ENCODE data around the gene FFAR3. TPM values are rescaled to one million over a fixed set of nuclear protein-coding genes. Genes with fewer than 3 reads are reported as not detected.

The FFAR3 gene
- total and polyA plus RNA-seq, 9 donors, result 0.12 to 0.43 (median 0.18) TPM; not detected in 4

- no peaks in the 10 kb centered on the region for H3K4me1 ChIP-seq (ENCODE audit: insufficient read depth)
- DNase-seq, result peak in 3 of 5 donors; percentile 14 to 41 (median 39)
- TF ChIP-seq CTCF (IDR thresholded peaks at IDR 0.05) (no peak), POLR2A (IDR thresholded peaks at IDR 0.05) (no peak), EP300 (IDR thresholded peaks at IDR 0.05) (no peak)
- WGBS, 3 donors, result 50 to 58% (median 54%) methylated on average over 11 of the region's 11 CpGs
- H3K36me3 ChIP-seq, result no peaks in the 10 kb centered on the region
- H3K9me3 ChIP-seq, result no peaks in the 10 kb centered on the region
- intact Hi-C loops (cut with DNase I), result no loop called here
- H3K27ac ChIP-seq, result no peak overlapping the region
- H3K4me3 ChIP-seq, result no peak overlapping the region
- H3K27me3 ChIP-seq, result no peaks in the 10 kb centered on the region
Observed at GRCh38 chr19:35404879-35405622, 46.8 kb downstream of the FFAR3 start.

- Histone ChIP-seq H3K27ac (no peak overlapping the region), H3K9me3 (no peaks in the 10 kb centered on the region), H3K36me3 (no peaks in the 10 kb centered on the region), H3K27me3 (no peaks in the 10 kb centered on the region), H3K4me1 (ENCODE audit: insufficient read depth) (no peaks in the 10 kb centered on the region), H3K4me3 (no peak overlapping the region)
- intact Hi-C loops (cut with DNase I), result no loop called here
- no peak for TF ChIP-seq CTCF (IDR thresholded peaks at IDR 0.05)
- 61 to 85% (median 66%) methylated on average over 6 of the region's 6 CpGs for WGBS, 3 donors
- DNase-seq, result no peak
Observed at GRCh38 chr19:35407619-35408018, 49.4 kb downstream of the FFAR3 start.

GRCh38 chr19:35408284-35409171, 50.3 kb downstream of the FFAR3 start:
- intact Hi-C loops (cut with DNase I), result no loop called here
- 88 to 92% (median 90%) methylated on average over 13 of the region's 13 CpGs for WGBS, 3 donors
- Histone ChIP-seq H3K27me3 (no peaks in the 10 kb centered on the region), H3K4me1 (ENCODE audit: insufficient read depth) (no peaks in the 10 kb centered on the region), H3K9me3 (no peaks in the 10 kb centered on the region), H3K27ac (no peak overlapping the region), H3K4me3 (no peak overlapping the region), H3K36me3 (no peaks in the 10 kb centered on the region)
- TF ChIP-seq POLR2A (IDR thresholded peaks at IDR 0.05) (no peak), EP300 (IDR thresholded peaks at IDR 0.05) (no peak), CTCF (IDR thresholded peaks at IDR 0.05) (no peak)
- no peak for DNase-seq

GRCh38 chr19:35409191-35409590, 50.9 kb downstream of the FFAR3 start:
- no peaks in the 10 kb centered on the region for H3K9me3 ChIP-seq
- TF ChIP-seq CTCF (IDR thresholded peaks at IDR 0.05) (no peak), POLR2A (IDR thresholded peaks at IDR 0.05) (no peak), EP300 (IDR thresholded peaks at IDR 0.05) (no peak)
- no peaks in the 10 kb centered on the region for H3K36me3 ChIP-seq
- WGBS, 3 donors, result 66 to 78% (median 68%) methylated on average over 5 of the region's 5 CpGs
- no peak overlapping the region for H3K27ac ChIP-seq
- no peak for DNase-seq
- intact Hi-C loops (cut with DNase I), result no loop called here
- H3K27me3 ChIP-seq, result no peaks in the 10 kb centered on the region
- H3K4me3 ChIP-seq, result no peak overlapping the region
- no peaks in the 10 kb centered on the region for H3K4me1 ChIP-seq (ENCODE audit: insufficient read depth)

Small RNA genes lying within 50 kb of the gene (microRNA-seq; reads per million reads assigned to microRNA genes)
- gene MIR5196, result 1.4 to 6.8 (median 6.4) reads per million in 3 donors

Other genes with a start within 250 kb of the FFAR3 start
- gene FXYD3, start 242.6 kb upstream of the FFAR3 start, total RNA-seq, result 10 to 100 TPM in 1 of 7 donors, 1 to 10 TPM in 4, under 1 TPM in 1, not detected in 1; 0.25 to 33.2 (median 4.1) TPM
- under 1 TPM in 1 of 2 donors, not detected in 1; 0.23 TPM for gene FXYD3, start 242.6 kb upstream of the FFAR3 start, polyA plus RNA-seq
- gene LGI4, start 223.4 kb upstream of the FFAR3 start, total RNA-seq, result 1 to 10 TPM; 1.9 to 7.5 (median 3.8) TPM
- gene LGI4, start 223.4 kb upstream of the FFAR3 start, polyA plus RNA-seq, result 10 to 100 TPM; 11.9 to 13.3 TPM
- 100 to 1,000 TPM in 3 of 7 donors, 10 to 100 TPM in 4; 26.7 to 204 (median 95.8) TPM for gene FXYD1, start 219.6 kb upstream of the FFAR3 start, total RNA-seq
- gene FXYD1, start 219.6 kb upstream of the FFAR3 start, polyA plus RNA-seq, result 100 to 1,000 TPM in 1 of 2 donors, 10 to 100 TPM in 1; 88.5 to 134 TPM
- gene FXYD7, start 215.2 kb upstream of the FFAR3 start, total RNA-seq, result 1 to 10 TPM in 3 of 7 donors, under 1 TPM in 3, not detected in 1; 0.30 to 2.8 (median 1.0) TPM
- gene FXYD7, start 215.2 kb upstream of the FFAR3 start, polyA plus RNA-seq, result under 1 TPM in 1 of 2 donors, not detected in 1; 0.38 TPM
- gene FXYD5, start 203.7 kb upstream of the FFAR3 start, total RNA-seq, result 10 to 100 TPM in 6 of 7 donors, 1 to 10 TPM in 1; 8.2 to 37.1 (median 17.9) TPM
- gene FXYD5, start 203.7 kb upstream of the FFAR3 start, polyA plus RNA-seq, result 10 to 100 TPM; 31.2 to 79.3 TPM
- gene FAM187B, start 129.7 kb upstream of the FFAR3 start, total RNA-seq, result not detected
- gene FAM187B, start 129.7 kb upstream of the FFAR3 start, polyA plus RNA-seq, result under 1 TPM in 1 of 2 donors, not detected in 1; 0.06 TPM
- 10 to 100 TPM in 4 of 7 donors, 1 to 10 TPM in 3; 7.2 to 69.8 (median 12.9) TPM for gene LSR, start 109.5 kb upstream of the FFAR3 start, total RNA-seq
- gene LSR, start 109.5 kb upstream of the FFAR3 start, polyA plus RNA-seq, result 10 to 100 TPM in 1 of 2 donors, 1 to 10 TPM in 1; 3.3 to 13.4 TPM
- 100 to 1,000 TPM; 105 to 218 (median 159) TPM for gene USF2, start 89.5 kb upstream of the FFAR3 start, total RNA-seq
- 100 to 1,000 TPM; 130 to 169 TPM for gene USF2, start 89.5 kb upstream of the FFAR3 start, polyA plus RNA-seq
- gene HAMP, start 75.9 kb upstream of the FFAR3 start, total RNA-seq, result 1 to 10 TPM in 3 of 7 donors, under 1 TPM in 2, not detected in 2; 0.43 to 4.0 (median 1.3) TPM
- gene HAMP, start 75.9 kb upstream of the FFAR3 start, polyA plus RNA-seq, result 1 to 10 TPM in 1 of 2 donors, not detected in 1; 1.1 TPM
- 100 to 1,000 TPM in 3 of 7 donors, 10 to 100 TPM in 4; 58.0 to 146 (median 94.2) TPM for gene MAG, start 66.3 kb upstream of the FFAR3 start, total RNA-seq
- 100 to 1,000 TPM in 1 of 2 donors, 1 to 10 TPM in 1; 1.1 to 106 TPM for gene MAG, start 66.3 kb upstream of the FFAR3 start, polyA plus RNA-seq
- 100 to 1,000 TPM in 5 of 7 donors, 10 to 100 TPM in 2; 54.2 to 264 (median 137) TPM for gene CD22, start 29.3 kb upstream of the FFAR3 start, total RNA-seq
- 10 to 100 TPM; 79.4 to 94.2 TPM for gene CD22, start 29.3 kb upstream of the FFAR3 start, polyA plus RNA-seq
- 1 to 10 TPM in 5 of 7 donors, under 1 TPM in 2; 0.11 to 5.0 (median 1.8) TPM for gene FFAR1, start 10.6 kb upstream of the FFAR3 start, total RNA-seq
- under 1 TPM; 0.32 to 0.67 TPM for gene FFAR1, start 10.6 kb upstream of the FFAR3 start, polyA plus RNA-seq
- gene GPR42, start 12.6 kb downstream of the FFAR3 start, total RNA-seq, result not detected
- not detected for gene GPR42, start 12.6 kb downstream of the FFAR3 start, polyA plus RNA-seq
- gene FFAR2, start 89.8 kb downstream of the FFAR3 start, total RNA-seq, result under 1 TPM in 2 of 7 donors, not detected in 5; 0.20 to 0.32 TPM
- under 1 TPM; 0.32 to 0.47 TPM for gene FFAR2, start 89.8 kb downstream of the FFAR3 start, polyA plus RNA-seq
- gene KRTDAP, start 132.0 kb downstream of the FFAR3 start, total RNA-seq, result 1 to 10 TPM in 1 of 7 donors, under 1 TPM in 4, not detected in 2; 0.54 to 1.6 (median 0.75) TPM
- gene KRTDAP, start 132.0 kb downstream of the FFAR3 start, polyA plus RNA-seq, result not detected
- 100 to 1,000 TPM in 3 of 7 donors, 10 to 100 TPM in 4; 82.1 to 177 (median 98.4) TPM for gene DMKN, start 155.2 kb downstream of the FFAR3 start, total RNA-seq
- 10 to 100 TPM; 58.3 to 59.0 TPM for gene DMKN, start 155.2 kb downstream of the FFAR3 start, polyA plus RNA-seq
- not detected for gene SBSN, start 169.9 kb downstream of the FFAR3 start, total RNA-seq
- gene SBSN, start 169.9 kb downstream of the FFAR3 start, polyA plus RNA-seq, result not detected
- gene GAPDHS, start 175.0 kb downstream of the FFAR3 start, total RNA-seq, result not detected
- gene GAPDHS, start 175.0 kb downstream of the FFAR3 start, polyA plus RNA-seq, result not detected
- 10 to 100 TPM; 61.4 to 87.7 (median 66.8) TPM for gene TMEM147, start 187.2 kb downstream of the FFAR3 start, total RNA-seq
- 100 to 1,000 TPM in 1 of 2 donors, 10 to 100 TPM in 1; 80.9 to 105 TPM for gene TMEM147, start 187.2 kb downstream of the FFAR3 start, polyA plus RNA-seq
- not detected for gene ATP4A, start 205.2 kb downstream of the FFAR3 start, total RNA-seq
- gene ATP4A, start 205.2 kb downstream of the FFAR3 start, polyA plus RNA-seq, result under 1 TPM in 1 of 2 donors, not detected in 1; 0.02 TPM
- not detected for gene PMIS2, start 227.7 kb downstream of the FFAR3 start, total RNA-seq
- gene PMIS2, start 227.7 kb downstream of the FFAR3 start, polyA plus RNA-seq, result not detected